Activated CD8-positive, alpha-beta T cell treated with anti-CD3 and anti-CD28 coated beads, Interleukin-2, amount 10 ng/mL, durations not matched to agents 7 days and 5 days (primary cell): ENCODE measurements around the gene SLC44A5. TPM values are rescaled to one million over a fixed set of nuclear protein-coding genes. Genes with fewer than 3 reads are reported as not detected.
"Not testable (repeated sequence)": the region's sequence is repeated elsewhere in the genome, so short reads cannot be mapped to it uniquely, and the experiment has no call there.

Experiments used
- ATAC-seq: fragments of 150-1000 bp; cut with Tn5 transposase; one replicate; pipeline ENCODE4 v1.10.0; 2021; ENCODE audit warnings: moderate library complexity
- CTCF ChIA-PET: fragments of 350-600 bp; sonication (Branson Sonifier 250); formaldehyde crosslinking; loops from one replicate; lab custom pipeline; 2021; ENCODE audit warnings: antibody characterized with exemption; lab: Charles Lee
- POLR2A ChIA-PET: fragments of 350-600 bp; sonication (Branson Sonifier 250); formaldehyde crosslinking; loops from one replicate; lab custom pipeline; 2021; ENCODE audit warnings: antibody characterized with exemption; lab: Charles Lee
- DNase-seq: peaks from one replicate; pipeline ENCODE4 v3.0.0-alpha.2; 2020
- H3K27ac Mint-ChIP-seq: one replicate; pipeline ENCODE4 v1.8.0; 2021; ENCODE audit warnings: mild to moderate bottlenecking, mixed read lengths
- H3K27me3 Mint-ChIP-seq: one replicate; pipeline ENCODE4 v1.8.0; 2021; ENCODE audit warnings: low read depth, mixed read lengths
- H3K36me3 Mint-ChIP-seq: one replicate; pipeline ENCODE4 v1.8.0; 2021; ENCODE audit warnings: low read depth, mixed read lengths
- H3K4me1 Mint-ChIP-seq: one replicate; pipeline ENCODE4 v1.8.0; 2021; ENCODE audit warnings: low read depth, mixed read lengths
- H3K4me3 Mint-ChIP-seq: one replicate; pipeline ENCODE4 v1.8.0; 2021; ENCODE audit warnings: mild to moderate bottlenecking, mixed read lengths
- H3K9me3 Mint-ChIP-seq: one replicate; pipeline ENCODE4 v1.8.0; 2022; ENCODE audit warnings: mixed read lengths; ENCODE audit not compliant: insufficient read depth
- total RNA-seq, 2 experiments: library from RNA; stranded (reverse); gene quantifications; one replicate each; pipeline ENCODE4 v1.2.3, GENCODE V29; 2021

SLC44A5 gene
- under 1 TPM; 0.21 to 0.26 TPM for total RNA-seq

DNA sequence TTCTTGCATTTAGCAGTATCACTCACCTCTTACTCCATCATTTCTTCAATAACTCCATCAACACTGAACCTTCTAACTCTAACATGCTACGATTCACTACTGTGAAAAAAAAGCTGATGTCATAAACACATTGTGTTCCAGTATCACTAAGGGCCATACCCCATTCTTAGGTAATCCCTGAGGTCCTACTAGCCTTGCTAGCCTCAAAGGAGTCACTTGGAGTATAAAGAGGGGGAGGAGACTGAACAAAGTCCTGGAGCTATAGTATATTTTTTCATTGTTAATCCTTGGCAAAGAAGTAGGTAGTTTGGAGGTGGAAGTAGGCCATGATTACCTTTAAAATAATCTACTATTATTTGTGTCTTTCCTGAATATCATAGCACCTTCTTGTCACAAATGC, at the start of gene SLC44A5:
TSS of gene SLC44A5 (minus strand) at position 101 of the 400 bp plus-strand sequence. CDS start 69,667 bp downstream, outside the sequence.
- Mint-ChIP-seq H3K27me3 (peaks cover 33% of the 10 kb centered on the region), H3K4me1 (peaks cover 8% of the 10 kb centered on the region), H3K4me3 (no peak within 1 kb of the TSS), H3K9me3 (no peaks in the 10 kb centered on the region), H3K27ac (no peak within 1 kb of the TSS), H3K36me3 (no peaks in the 10 kb centered on the region)
- POLR2A ChIA-PET: interaction anchor here (0.6 kb wide), 1 partner anchor 176 kb away, joined by 3 read pairs; no protein-coding TSS in a partner anchor
- no peak for ATAC-seq
- CTCF ChIA-PET: no interaction called here
- no peak for DNase-seq

DNA sequence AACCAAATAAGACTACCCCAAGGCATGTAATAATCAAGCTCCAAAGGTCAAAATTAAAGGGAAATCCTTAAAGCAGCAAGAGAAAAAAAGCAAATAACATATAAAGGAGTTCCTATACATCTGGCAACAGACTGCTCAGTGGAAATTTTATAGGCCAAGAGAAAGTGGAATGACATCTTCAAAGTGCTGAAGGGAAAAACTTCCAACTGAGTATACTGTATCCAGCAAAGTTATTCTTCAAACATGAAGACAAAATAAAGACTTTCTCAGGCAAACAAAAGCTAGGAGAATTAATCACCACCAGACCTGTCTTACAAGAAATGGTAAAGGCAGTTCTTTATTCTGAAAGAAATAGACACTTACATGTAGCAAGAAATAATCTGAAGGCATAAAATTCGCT, 45.0 kb upstream of the SLC44A5 start:
- H3K27me3 Mint-ChIP-seq: no peaks in the 10 kb centered on the region

DNA sequence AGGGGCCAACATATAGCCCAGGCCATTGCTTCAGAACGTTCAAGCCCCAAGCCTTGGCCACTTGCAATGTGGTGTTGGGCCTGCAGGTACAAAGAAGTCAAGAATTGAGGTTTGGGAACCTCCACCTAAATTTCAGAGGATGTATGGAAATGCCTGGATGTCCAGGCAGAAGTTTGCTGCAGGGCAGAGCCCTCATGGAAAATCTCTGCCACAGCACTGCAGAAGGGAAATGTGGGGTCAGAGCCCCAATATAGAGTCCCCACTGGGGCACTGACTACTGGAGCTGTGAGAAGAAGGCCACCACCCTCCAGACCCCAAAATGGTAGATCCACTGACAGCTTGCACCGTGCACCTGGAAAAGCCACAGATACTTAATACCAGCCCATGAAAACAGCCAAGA, 36.3 kb upstream of the SLC44A5 start:
- H3K27me3 Mint-ChIP-seq, H3K9me3 Mint-ChIP-seq, H3K4me3 Mint-ChIP-seq, ATAC-seq, H3K27ac Mint-ChIP-seq, DNase-seq, CTCF ChIA-PET, H3K4me1 Mint-ChIP-seq, H3K36me3 Mint-ChIP-seq: not testable (repeated sequence)
- POLR2A ChIA-PET: interaction anchor here (0.6 kb wide), 1 partner anchor 492 kb away, joined by 3 read pairs; no protein-coding TSS in a partner anchor

More for the DNA sequence above, 45.0 kb upstream of the SLC44A5 start:
- POLR2A ChIA-PET: no interaction called here
- Mint-ChIP-seq H3K9me3 (no peaks in the 10 kb centered on the region), H3K4me3 (no peak overlapping the region), H3K27ac (no peak overlapping the region), H3K36me3 (no peaks in the 10 kb centered on the region), H3K4me1 (no peaks in the 10 kb centered on the region)
- DNase-seq (no peak), ATAC-seq (no peak)
- CTCF ChIA-PET: no interaction called here

DNA sequence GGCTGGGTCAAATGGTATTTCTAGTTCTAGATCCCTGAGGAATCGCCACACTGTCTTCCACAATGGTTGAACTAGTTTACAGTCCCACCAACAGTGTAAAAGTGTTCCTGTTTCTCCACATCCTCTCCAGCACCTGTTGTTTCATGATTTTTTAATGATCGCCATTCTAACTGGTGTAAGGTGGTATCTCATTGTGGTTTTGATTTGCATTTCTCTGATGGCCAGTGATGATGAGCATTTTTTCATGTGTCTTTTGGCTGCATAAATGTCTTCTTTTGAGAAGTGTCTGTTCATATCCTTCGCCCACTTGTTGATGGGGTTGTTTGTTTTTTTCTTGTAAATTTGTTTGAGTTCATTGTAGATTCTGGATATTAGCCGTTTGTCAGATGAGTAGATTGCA, 34.2 kb upstream of the SLC44A5 start:
- H3K9me3 Mint-ChIP-seq, ATAC-seq, H3K27ac Mint-ChIP-seq, CTCF ChIA-PET, H3K4me3 Mint-ChIP-seq, POLR2A ChIA-PET, H3K4me1 Mint-ChIP-seq, H3K27me3 Mint-ChIP-seq, DNase-seq, H3K36me3 Mint-ChIP-seq: not testable (repeated sequence)

DNA sequence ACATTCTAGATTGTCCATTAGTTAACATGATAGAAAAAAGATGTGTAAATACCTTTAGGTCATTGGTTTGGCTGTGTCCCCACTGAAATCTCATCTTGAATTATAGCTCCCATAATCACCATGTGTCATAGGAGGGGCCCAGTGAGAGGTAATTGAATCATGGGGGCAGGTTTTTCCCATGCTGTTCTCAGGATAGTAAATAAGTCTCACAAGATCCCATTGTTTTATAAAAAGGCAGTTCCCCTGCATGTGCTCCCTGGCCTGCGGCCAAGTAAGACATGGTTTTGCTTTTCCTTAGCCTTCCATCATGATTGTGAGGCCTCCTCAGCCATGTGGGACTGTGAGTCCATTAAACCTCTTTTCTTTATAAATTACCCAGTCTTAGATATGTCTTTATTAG, 32.5 kb upstream of the SLC44A5 start:
- no peaks in the 10 kb centered on the region for H3K27me3 Mint-ChIP-seq
- H3K9me3 Mint-ChIP-seq: no peaks in the 10 kb centered on the region
- H3K4me3 Mint-ChIP-seq: no peak overlapping the region
- H3K36me3 Mint-ChIP-seq: no peaks in the 10 kb centered on the region
- H3K27ac Mint-ChIP-seq: no peak overlapping the region
- POLR2A ChIA-PET: no interaction called here
- ATAC-seq (no peak), DNase-seq (no peak)
- CTCF ChIA-PET: no interaction called here
- no peaks in the 10 kb centered on the region for H3K4me1 Mint-ChIP-seq

DNA sequence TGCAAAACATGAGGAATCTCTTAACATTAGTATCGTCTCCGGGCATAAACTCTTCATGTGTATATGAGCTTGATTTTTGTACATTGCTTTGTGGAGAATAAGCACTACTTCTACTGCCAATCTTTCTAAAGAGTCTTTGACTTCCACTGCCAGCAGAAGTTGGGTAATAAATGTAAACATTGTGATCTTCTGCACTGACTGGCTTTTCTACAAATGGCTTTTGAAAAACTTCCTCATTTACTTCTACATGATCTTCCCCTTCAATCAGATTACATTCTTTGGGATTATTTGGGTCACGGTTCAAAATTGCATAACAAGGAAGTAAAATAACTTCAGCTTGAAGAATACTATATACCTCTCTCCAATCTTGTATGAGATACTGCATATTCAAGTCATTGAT, 30.4 kb upstream of the SLC44A5 start:
- DNase-seq (no peak), ATAC-seq (no peak)
- Mint-ChIP-seq H3K4me1 (no peaks in the 10 kb centered on the region), H3K27me3 (no peaks in the 10 kb centered on the region), H3K9me3 (no peaks in the 10 kb centered on the region), H3K27ac (no peak overlapping the region), H3K36me3 (no peaks in the 10 kb centered on the region), H3K4me3 (no peak overlapping the region)
- ChIA-PET POLR2A (no interaction called here), CTCF (no interaction called here)

DNA sequence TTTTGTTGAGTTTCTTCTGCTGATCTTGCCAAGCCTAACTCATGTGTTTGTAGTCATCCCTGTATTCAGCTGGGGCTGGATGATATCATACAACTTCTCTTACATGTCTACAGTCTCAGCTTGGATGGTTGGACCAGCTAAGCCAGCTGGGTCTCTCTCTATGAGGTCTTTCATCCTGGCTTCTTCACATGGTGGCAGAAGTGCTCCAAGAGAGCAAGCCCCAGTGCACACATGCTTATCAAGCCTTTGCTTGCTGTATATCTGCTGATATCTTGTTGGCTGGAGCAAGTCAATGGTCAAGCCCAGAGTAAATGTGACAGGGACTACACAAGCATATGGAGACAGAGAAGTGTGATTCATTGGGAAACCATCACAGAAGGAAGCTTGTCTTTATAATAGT, 29.2 kb upstream of the SLC44A5 start:
- Mint-ChIP-seq H3K9me3 (no peaks in the 10 kb centered on the region), H3K27me3 (no peaks in the 10 kb centered on the region), H3K4me3 (no peak overlapping the region), H3K4me1 (no peaks in the 10 kb centered on the region), H3K36me3 (no peaks in the 10 kb centered on the region), H3K27ac (no peak overlapping the region)
- ChIA-PET CTCF (interaction anchor here (0.8 kb wide), 1 partner anchor 8 kb away, joined by 3 read pairs; no protein-coding TSS in a partner anchor), POLR2A (no interaction called here)
- ATAC-seq: no peak
- DNase-seq: no peak

DNA sequence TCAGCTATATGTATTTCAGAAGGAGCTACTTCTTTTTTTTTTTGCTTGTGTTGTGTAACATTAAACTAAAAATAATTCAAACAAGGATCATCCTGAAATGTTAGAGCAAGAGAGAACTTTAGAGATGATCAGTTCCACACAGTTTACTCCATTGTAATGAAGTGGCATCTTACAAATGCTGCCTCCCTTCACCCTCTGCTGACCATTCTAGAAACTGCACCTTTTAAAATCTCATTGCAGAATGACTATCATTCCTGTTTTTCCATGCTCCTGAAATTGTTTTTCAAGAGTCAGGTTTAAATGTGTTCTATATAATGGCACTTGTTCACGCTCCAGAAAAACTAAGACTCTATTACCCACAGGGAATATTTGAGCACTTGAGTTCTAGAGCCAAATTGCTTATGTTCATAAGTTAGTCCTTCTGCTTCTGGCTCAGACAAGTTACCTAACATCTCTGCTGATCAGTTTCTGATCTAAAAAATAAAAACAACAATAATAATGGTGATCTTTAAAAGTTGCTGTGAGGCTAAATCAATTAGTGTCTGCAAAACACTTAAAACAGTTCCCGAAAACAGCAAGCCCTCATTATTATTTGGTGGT, 21.5 kb upstream of the SLC44A5 start:
- no peaks in the 10 kb centered on the region for H3K36me3 Mint-ChIP-seq
- H3K27ac Mint-ChIP-seq: no peak overlapping the region
- DNase-seq: no peak
- H3K27me3 Mint-ChIP-seq: peaks cover 9% of the 10 kb centered on the region
- ChIA-PET CTCF (interaction anchor here (0.8 to 2.3 kb wide), 4 partner anchors 8 to 367 kb away, joined by 3 to 7 read pairs (median 4); no protein-coding TSS in a partner anchor), POLR2A (no interaction called here)
- no peaks in the 10 kb centered on the region for H3K4me1 Mint-ChIP-seq
- H3K4me3 Mint-ChIP-seq: no peak overlapping the region
- no peaks in the 10 kb centered on the region for H3K9me3 Mint-ChIP-seq
- ATAC-seq: no peak

DNA sequence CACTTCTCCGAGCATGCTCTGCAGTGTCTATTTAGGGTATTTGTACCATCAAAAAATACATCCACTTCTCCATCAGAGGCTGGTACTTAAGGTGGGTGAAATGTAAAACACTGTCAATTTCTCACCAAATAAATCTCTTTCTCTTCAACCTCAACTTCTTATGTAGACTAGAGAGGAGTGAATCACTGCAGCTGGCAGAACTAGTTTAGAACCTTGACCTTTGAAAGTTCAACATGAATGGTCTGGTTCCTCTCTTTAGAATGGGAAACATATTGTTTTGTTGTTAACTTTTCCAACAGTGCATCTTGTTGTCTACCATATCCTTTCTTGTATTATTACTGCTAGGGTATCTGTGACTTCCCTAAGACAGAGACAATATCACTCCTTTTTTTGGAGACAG, 20.1 kb upstream of the SLC44A5 start:
- ChIA-PET POLR2A (no interaction called here), CTCF (interaction anchor here (1.1 kb wide), 1 partner anchor 16 kb away, joined by 3 read pairs; no protein-coding TSS in a partner anchor)
- Mint-ChIP-seq H3K9me3 (no peaks in the 10 kb centered on the region), H3K27ac (no peak overlapping the region), H3K4me1 (peaks cover 1% of the 10 kb centered on the region), H3K4me3 (no peak overlapping the region), H3K27me3 (peaks cover 9% of the 10 kb centered on the region), H3K36me3 (no peaks in the 10 kb centered on the region)
- DNase-seq (no peak), ATAC-seq (no peak)

DNA sequence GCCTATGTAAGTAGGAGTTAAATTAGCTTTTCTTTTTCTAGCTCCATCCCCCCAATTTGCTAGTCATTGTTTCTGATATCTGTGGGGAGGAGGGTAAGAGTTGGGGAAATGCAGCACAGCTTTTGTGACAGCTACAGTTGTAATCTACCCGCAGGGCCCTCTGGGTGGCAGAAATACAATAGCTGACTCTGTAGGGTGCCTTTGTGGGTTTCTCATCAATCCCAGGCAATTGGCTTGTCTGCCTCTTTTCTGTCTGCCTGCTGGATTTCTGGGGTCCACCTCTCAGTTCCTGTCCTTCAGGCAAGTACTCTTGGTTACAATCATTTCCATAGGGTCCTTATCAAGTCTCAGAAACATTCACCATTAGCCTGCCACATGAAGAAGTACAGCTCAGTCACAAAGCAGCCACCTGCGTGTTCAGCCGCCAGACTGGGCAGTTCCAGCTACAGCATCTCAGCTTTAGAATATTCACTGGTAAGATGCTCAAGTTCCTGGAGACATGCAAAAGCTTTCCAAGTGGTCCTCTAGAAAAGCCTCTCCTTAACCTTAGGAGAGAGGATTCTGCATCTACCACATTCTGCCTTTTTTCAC, 19.2 kb upstream of the SLC44A5 start:
- no peak for ATAC-seq
- H3K36me3 Mint-ChIP-seq: no peaks in the 10 kb centered on the region
- no peaks in the 10 kb centered on the region for H3K9me3 Mint-ChIP-seq
- H3K4me3 Mint-ChIP-seq: no peak overlapping the region
- ChIA-PET POLR2A (interaction anchor here (0.5 kb wide), 1 partner anchor 16 kb away, joined by 3 read pairs; no protein-coding TSS in a partner anchor), CTCF (interaction anchor here (1.8 kb wide), 1 partner anchor 14 kb away, joined by 5 read pairs; no protein-coding TSS in a partner anchor)
- peaks cover 5% of the 10 kb centered on the region for H3K4me1 Mint-ChIP-seq
- no peak overlapping the region for H3K27ac Mint-ChIP-seq
- DNase-seq: no peak
- H3K27me3 Mint-ChIP-seq: peaks cover 9% of the 10 kb centered on the region

DNA sequence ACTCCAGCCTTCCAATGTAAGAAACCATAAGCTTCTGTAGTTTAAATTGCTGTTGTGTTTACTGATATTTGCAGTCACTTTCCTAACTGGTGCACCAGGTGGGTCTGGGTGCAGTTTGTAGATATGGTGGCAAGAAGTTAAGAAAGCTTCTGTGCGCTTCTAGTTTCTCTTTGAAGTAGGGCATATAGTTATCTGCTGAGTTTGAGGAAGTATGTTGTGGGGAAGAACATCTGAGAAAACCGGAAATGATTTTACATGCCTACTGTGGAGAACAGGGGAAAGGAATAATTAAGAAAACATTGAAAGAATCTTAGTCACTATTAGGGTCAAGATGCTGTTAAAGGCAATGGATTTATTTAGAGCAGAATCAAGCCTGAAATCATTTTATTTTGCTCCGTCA, 14.9 kb upstream of the SLC44A5 start:
- Mint-ChIP-seq H3K36me3 (no peaks in the 10 kb centered on the region), H3K27me3 (peaks cover 10% of the 10 kb centered on the region), H3K9me3 (no peaks in the 10 kb centered on the region), H3K4me1 (peaks cover 5% of the 10 kb centered on the region), H3K4me3 (no peak overlapping the region), H3K27ac (no peak overlapping the region)
- ChIA-PET CTCF (no interaction called here), POLR2A (no interaction called here)
- no peak for ATAC-seq
- DNase-seq: no peak

DNA sequence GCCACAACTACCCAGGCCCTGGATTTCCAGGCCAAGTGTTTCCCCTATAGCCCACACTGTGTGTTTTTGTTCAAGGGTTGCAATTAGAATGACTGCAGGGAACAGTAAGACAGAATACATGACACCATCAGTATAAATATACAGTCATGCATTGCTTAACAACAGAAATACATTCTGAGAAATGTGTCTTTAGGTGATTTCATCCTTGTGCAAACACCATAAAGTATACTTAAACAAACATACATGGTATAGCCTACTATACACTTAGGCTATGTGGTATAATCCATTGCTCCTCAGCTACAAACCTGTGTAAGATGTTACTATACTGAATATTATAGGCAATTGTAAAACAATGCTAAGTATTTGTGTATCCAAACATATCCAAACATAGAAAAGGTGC, 7.5 kb upstream of the SLC44A5 start:
- DNase-seq: no peak
- CTCF ChIA-PET: no interaction called here
- POLR2A ChIA-PET: no interaction called here
- peaks cover 10% of the 10 kb centered on the region for H3K4me1 Mint-ChIP-seq
- peaks cover 57% of the 10 kb centered on the region for H3K27me3 Mint-ChIP-seq
- ATAC-seq: no peak
- H3K4me3 Mint-ChIP-seq: no peak overlapping the region
- no peak overlapping the region for H3K27ac Mint-ChIP-seq
- H3K9me3 Mint-ChIP-seq: no peaks in the 10 kb centered on the region
- H3K36me3 Mint-ChIP-seq: no peaks in the 10 kb centered on the region
